Effector CD8-positive, alpha-beta T cell (primary cell): ENCODE data around the gene CAMTA1.

ENCODE experiments used
- DNase-seq: peaks from one replicate; lab custom pipeline; 2025; lab: John Stamatoyannopoulos, UW

Gene CAMTA1

DNA sequence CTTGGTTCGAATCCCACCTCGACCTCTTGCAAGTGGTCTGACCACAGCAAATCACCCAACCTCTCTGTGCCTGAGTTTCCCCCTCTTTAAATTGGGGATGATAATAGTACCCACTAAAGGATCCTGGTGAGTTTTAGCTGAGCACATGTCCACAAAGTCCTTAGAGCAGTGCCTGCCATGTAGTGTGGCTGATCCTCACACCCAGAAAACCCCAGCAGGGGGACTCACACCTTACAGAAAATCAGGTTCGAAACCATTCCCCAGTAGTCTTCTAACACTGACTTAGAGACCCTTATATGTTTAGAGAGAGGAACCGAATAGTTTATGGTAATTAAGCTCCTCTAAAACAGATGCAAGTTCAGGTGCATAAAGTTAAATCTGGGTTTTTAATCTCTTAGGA lies 89.0 kb downstream of the CAMTA1 start:
- DNase-seq = no peak

- DNase-seq = no peak
Observed at GRCh38 chr1:6880951-6881690, 95.9 kb downstream of the CAMTA1 start.

DNA sequence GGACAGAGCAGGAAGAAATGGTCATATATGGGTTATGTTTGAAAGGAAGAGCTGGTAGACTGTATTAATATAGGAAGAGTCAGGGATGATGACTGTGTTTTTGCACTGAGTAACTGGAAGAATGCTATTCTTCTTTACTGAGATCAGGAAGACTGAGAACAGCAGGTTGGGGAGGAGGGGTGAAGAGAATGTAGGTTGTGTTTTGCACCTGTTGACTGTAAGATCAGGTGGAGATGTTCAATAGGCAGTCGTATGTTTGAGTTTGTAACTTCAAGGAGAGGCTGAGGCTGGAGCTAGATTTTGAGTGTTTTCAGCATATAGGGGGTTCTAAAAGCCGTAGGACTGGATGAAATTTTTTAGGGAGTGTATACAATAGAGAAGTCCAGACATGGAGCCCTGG lies 97.2 kb downstream of the CAMTA1 start:
- DNase-seq = no peak

DNA sequence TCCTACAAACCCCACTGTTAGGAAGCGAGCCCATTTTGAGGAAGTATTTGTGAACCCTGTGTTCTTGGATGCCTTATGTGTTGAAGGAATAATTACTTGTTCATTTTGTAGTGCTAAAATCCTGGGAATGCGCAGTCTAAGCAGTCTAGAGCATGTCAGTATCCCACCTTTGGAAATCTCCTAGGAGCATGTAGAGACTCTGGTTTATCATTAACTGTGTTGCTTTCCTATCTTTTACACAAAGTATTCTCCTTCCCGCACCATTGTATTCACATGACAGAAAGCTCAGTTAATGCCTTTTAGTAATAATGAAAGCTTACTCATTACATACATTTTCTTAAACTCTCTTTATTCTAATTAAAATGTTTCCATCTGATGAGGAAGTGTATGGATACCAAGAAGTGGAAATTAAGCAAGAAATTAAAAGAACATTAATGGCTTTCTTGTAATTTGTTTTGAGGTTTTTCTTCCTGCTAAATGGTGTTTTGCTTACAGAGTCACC lies 99.4 kb downstream of the CAMTA1 start:
- no peak for DNase-seq

DNA sequence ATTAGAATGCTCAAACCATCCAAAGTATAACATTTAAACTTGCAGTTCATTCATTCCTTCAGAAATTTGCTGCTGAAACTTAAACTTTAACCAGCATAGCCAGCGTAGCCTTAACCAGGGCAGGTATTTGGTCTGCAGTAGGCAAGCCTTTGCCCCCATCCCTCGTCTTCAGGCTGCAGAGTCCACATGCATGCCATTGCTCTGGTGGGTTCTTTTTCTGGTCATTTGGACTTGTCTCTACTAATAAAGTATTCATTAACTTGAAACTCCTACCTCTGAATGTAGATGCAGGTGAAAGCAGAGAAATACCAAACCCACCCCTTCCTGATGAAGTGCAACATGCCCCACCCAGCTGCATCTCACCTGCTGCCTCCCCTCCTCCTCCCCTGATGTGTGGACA lies 100.2 kb downstream of the CAMTA1 start:
- no peak for DNase-seq

DNA sequence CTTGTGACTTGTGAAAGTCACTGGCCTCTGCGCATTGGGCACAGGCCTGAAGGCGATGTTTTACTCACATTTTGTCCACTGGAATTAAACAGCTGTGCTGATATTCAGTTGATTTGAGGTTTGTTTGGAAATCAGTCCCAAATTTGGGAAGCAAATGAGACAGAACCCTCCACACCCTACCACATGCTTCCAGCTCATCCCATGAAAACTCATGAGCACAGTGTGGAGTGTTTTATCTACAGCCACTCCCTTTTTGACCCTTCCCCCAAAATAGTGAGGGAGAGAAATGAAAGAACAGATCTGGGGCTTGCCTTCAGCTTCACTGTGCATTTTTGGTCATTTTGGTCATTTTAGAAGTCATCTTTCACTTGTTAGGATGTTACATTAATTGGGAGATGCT lies 101.3 kb downstream of the CAMTA1 start:
- DNase-seq = no peak

DNA sequence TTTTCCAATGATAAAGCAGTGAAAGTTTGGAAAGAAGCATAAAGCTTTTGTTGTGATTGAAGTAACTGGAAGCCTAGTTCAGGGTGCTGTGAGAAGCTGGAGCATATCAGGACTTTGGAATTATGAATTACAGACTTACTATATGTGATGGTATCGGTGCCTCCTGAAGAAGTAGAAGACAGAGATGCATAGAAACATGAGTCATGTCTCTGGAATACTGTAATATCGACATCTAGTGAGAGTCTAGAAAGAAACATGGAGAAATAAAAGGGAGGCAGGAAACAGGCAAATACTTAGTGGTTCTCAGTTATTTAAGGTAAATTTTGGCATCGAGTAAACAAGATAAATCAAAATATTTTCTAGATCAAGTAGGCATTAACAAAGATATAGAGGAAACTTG lies 103.0 kb downstream of the CAMTA1 start:
- DNase-seq = no peak

DNA sequence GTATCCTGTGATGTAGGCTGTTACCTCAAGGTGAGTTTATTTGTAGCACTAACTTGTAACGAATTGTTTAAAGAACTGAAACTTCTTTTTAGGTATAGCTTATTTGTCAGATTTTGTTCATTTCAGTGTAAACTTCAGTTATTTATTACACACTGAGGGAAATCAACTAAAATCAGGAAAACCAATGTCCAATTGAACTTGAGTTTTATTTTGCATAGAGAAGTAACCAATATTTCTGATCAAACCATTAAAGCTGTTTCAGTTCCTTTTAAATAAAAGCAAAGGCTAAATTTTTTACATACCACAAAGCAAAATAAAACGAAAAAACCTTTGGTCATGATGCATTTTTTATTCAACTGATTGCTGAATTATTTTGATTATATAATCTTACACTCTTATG lies 103.6 kb downstream of the CAMTA1 start:
- DNase-seq = no peak

- no peak for DNase-seq
Observed at GRCh38 chr1:6889875-6890480, 104.7 kb downstream of the CAMTA1 start.

DNA sequence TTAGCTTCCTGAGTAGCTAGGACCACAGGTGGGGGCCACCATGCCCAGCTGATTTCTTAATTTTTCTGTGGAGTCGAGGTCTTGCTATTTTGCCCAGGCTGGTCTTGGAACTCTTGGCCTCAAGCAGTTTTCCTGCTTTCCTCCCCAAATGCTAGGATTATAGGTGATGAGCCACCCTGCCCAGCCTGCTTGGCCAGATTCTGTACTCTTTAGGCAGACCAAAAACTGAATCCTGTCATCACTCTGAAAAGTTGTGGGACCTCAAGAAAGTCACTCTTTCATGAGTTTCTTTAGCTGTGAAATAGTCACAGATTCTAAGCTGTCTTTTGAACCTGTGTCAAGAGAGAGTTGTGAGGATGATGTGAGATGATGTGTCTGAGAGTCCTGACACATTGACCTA lies 105.4 kb downstream of the CAMTA1 start:
- DNase-seq = no peak

DNA sequence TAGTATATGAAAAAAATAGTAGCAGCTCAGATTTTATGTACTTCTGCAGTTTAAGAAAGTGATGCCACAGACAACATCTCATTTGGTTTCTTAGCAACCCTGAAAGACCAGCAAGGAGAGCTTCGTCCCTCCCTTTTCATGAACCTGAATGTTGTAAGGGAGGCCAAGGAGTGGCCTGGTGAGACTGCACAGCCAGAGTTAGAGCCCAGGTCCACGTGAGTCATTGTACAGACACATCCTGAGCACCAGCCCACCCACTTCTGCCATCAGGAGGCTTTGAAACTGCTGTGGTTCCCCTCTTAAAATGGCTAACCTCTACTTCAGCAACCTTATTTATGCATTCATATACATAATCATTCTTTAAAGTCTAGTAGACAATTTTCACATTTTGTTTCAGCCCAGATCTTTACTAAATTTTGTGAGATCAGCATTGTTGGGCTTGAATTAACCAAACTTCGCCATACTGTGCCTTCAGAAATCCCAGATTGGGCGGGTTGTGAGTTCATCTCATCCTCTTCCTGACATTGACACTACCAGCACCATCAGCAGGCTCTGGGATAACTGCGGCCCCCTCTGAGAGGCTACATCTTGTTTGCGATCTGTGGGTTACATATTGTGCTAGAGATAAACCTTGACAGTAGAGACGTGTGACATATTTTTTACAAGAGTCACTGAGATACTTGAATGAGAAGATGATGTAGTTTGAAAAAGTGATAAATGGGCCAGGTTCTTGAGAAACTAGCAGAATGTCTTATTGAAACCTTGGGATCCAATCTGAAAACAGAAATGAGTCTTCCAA lies 106.7 kb downstream of the CAMTA1 start:
- DNase-seq = no peak

- DNase-seq = no peak
Observed at GRCh38 chr1:6893388-6893787, 108.1 kb downstream of the CAMTA1 start.

- no peak for DNase-seq
Observed at GRCh38 chr1:6897138-6897537, 111.9 kb downstream of the CAMTA1 start.

DNA sequence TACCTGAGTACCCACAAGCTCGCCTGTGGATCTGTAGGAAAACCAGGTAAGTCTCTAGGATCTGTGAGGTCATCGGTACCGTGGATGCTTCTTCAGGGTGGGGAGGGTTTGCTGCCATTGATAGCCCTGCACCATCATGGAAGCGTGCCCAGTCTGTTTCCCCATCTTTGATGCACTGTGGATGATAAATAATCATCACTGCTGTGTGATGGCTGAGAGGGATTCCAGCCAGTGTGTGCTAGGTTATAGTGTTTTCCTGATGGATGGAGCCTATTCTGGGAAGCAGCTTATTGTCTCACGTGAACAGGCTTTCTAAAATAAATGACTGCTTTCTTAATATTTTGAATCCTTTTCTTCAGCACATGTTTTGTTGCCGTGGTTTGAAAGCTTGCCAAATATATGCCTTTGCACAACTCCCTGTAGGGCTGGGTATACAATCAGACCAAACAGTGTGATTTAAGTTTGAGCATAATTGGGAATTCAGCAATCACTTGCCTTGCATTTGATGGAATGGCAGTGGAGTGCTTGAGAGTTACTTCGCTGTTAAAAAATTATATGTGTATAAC lies 113.8 kb downstream of the CAMTA1 start:
- no peak for DNase-seq

DNA sequence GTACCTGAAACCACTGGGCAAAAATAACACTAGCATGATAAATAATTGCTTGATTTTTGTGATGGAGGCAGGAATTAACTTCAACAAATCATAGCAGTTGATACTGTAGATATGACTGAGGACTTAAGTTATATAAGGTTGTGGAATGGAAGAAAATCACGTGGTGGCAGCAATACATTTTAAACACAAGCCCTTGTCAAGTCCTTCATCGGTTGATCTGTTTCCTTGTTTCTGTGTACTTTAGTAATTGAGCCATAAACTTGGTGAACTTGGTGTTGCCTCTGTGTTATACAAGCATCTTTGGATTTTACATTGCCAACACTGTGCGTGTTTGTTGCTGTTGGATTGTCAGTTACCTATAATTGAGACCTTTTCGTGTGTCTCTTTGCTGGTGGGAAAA lies 114.4 kb downstream of the CAMTA1 start:
- DNase-seq = no peak

- DNase-seq = no peak
Observed at GRCh38 chr1:6902153-6902552, 116.9 kb downstream of the CAMTA1 start.

- DNase-seq = no peak
Observed at GRCh38 chr1:6904476-6905170, 119.4 kb downstream of the CAMTA1 start.

- DNase-seq = no peak
Observed at GRCh38 chr1:6905331-6905730, 120.1 kb downstream of the CAMTA1 start.

DNA sequence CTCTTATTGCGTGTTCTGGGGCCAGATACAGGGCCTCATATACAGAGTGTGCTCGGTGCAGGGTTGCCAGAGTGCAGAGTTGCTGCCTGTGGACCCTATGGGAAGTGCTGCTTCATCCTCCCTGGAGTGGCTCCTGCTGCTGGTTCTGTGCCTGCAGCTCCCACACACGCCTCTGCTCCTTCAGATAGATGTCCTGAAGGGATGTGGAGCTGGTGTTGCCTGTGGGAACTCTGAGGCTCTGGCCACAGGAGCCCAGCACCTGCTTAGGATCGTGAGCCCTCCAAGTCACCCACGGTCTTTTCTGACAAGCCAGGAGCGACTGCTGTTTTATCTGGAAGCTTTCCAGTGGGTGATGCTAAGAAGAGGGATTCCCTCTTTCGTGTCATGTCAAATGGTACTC lies 120.5 kb downstream of the CAMTA1 start:
- DNase-seq = no peak

- DNase-seq = no peak
Observed at GRCh38 chr1:6906783-6907182, 121.5 kb downstream of the CAMTA1 start.

DNA sequence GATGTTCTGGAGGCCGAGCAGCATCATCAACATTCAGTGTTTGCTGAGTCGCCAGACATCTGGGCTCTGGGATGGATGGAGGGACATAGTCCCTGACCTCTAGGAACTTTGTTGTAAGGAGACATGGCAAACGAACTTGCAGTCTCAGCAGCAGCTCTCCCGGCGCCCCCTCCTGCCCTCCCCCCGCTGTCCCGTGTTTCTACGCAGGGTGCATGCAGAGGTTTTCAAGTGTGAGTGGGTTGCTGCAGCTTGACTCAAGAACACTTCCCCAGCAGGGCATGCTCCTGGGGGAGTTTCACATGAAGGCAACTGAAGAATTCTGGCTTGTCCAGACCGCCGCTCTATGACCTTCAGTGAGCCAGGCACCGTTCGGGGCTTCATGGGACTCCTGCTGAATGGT lies 121.9 kb downstream of the CAMTA1 start:
- no peak for DNase-seq
